Right lobe of liver (tissue), 6 donors: ENCODE data around the gene KCNG4. TPM values are rescaled to one million over a fixed set of nuclear protein-coding genes. Genes with fewer than 3 reads are reported as not detected.
"Not testable (repeated sequence)": the region's sequence is repeated elsewhere in the genome, so short reads cannot be mapped to it uniquely, and the experiment has no call there.

Source experiments
- ATAC-seq, 4 donors: fragments of 200-7000 bp; cut with Tn5 transposase; one replicate each; pipeline ENCODE4 v1.9.1; 2020; ENCODE audit warnings: mild to moderate bottlenecking in 4 of 4, moderate library complexity in 4 of 4
- DNase-seq, 3 donors: peaks; one replicate each; pipeline ENCODE4 v3.0.0-alpha.2; 2020
- H3K27ac ChIP-seq, 3 donors: fragments of 200-600 bp; one replicate each; pipeline ENCODE4 v1.8.0; 2022
- H3K27me3 ChIP-seq, 2 donors: fragments of 200-600 bp; one replicate each; pipeline ENCODE4 v1.8.0; 2022
- H3K36me3 ChIP-seq, 4 donors: fragments of 200-600 bp; sonication (generic) in 1 of 4; one replicate each; pipeline versions ENCODE4 v1.5.1 to v1.8.0; 2017 to 2022; ENCODE audit warnings: control low read depth in 1 of 4
- H3K4me1 ChIP-seq, 4 donors: fragments of 200-600 bp; sonication (generic) in 1 of 4; one replicate each; pipeline versions ENCODE4 v1.5.1 to v1.8.0; 2017 to 2022; ENCODE audit warnings: control low read depth in 1 of 4
- H3K4me3 ChIP-seq, 3 donors: fragments of 200-600 bp; one replicate each; pipeline ENCODE4 v1.8.0; 2022
- H3K9me3 ChIP-seq, 4 donors: fragments of 200-600 bp; sonication (generic) in 1 of 4; one replicate each; pipeline versions ENCODE4 v1.5.1 to v1.8.0; 2017 to 2022; ENCODE audit warnings: control low read depth in 1 of 4
- POLR2A ChIP-seq: fragments of 450-650 bp; IDR thresholded peaks from one replicate; pipeline ENCODE4 v1.6.1; 2017; ENCODE audit warnings: antibody characterized with exemption, mild to moderate bottlenecking
- WGBS: methylation state at CpG from one replicate; pipeline ENCODE4 v1.1.6; 2018; ENCODE audit warnings: low coverage, low lambda C conversion rate; ENCODE audit not compliant: insufficient coverage; ENCODE audit errors: missing lambda C conversion rate; 5-methylcytosine and 5-hydroxymethylcytosine counted together
- intact Hi-C, 2 donors: fragments of 100-400 bp; cut with DNase I; formaldehyde crosslinking; loops; one replicate each; pipeline versions ENCODE4 v1.11.2 to v1.14.1; 2022
- total RNA-seq, 6 experiments: library from RNA; depleted of rRNA in 2 of 6; stranded (reverse); fragments of >200 nt in 2 of 6; fragmentation: NEBNext Ultra II Directional in 3 of 6; extraction: Animal tissue kit (Norgen Biotek cat#: 25700) in 3 of 6; gene quantifications; one replicate each; pipeline versions ENCODE4 v1.1.0 to v1.2.4, GENCODE V29; 2016 to 2023
- TF ChIP-seq, protein P1 (sequence below), 4 donors: fragments of 200-600 bp in 3 of 4; fragments of 450-650 bp in 1 of 4; IDR thresholded peaks; one replicate each; pipeline versions ENCODE4 v1.5.1 to v1.8.0; 2016 to 2022; ENCODE audit warnings: antibody characterized with exemption in 4 of 4, mild to moderate bottlenecking in 2 of 4
- donor health status: DM: no; HTN: yes; CAD: no.
- donor health status: DM: no; HTN: no; CAD: no.
- donor health status: DM: no; HTN: no; CAD: no.
- donor health status: DM: no; HTN: yes; CAD: no.
- donor health status: DM: no; HTN: yes; CAD: no.

KCNG4 gene
- total RNA-seq, 6 experiments from 2014 or later = not detected

DNA sequence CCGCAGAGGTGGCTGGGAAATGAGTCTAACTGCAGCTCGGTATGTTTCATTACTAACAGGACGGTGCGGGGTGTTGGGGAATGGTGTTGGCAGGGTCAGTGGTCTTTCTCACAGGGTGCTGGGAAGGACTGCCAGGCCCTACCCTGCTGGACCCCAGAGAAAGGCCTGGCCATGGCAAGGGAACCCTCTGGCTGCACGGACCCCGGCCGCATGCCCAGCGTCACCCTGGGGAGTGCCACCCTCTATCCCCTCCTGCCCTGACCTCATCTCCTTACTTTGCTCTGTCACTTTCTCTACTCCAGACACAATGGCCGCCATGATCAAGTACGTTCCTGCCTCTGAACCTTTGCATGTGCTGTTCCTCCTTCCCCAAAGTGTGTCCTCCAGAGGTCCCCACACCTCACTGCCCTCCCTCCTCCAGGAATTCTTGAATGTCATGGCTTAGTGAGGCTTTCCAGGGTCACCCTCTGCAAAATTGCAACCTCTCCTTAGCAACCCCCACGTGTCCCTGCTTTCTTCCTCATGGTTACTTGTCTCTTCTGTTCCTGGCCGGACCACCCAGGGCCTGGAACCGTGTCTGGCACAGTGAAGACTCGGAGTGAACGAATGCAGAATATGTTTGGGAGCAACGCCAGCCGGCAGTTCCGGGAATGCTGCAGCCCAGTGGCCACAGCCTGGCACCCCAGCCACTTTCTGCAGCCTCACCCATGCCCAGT is 33.7 kb downstream of the KCNG4 start:
- peak in 1 of 4 donors; percentile 40 for ATAC-seq
- H3K4me3 ChIP-seq = no peak overlapping the region
- no peak overlapping the region for H3K27ac ChIP-seq
- WGBS = 83% methylated on average over 11 of the region's 18 CpGs
- no peaks in the 10 kb centered on the region for H3K9me3 ChIP-seq
- H3K27me3 ChIP-seq = no peaks in the 10 kb centered on the region
- no peaks in the 10 kb centered on the region for H3K36me3 ChIP-seq
- DNase-seq = no peak
- TF ChIP-seq, protein P1, sequence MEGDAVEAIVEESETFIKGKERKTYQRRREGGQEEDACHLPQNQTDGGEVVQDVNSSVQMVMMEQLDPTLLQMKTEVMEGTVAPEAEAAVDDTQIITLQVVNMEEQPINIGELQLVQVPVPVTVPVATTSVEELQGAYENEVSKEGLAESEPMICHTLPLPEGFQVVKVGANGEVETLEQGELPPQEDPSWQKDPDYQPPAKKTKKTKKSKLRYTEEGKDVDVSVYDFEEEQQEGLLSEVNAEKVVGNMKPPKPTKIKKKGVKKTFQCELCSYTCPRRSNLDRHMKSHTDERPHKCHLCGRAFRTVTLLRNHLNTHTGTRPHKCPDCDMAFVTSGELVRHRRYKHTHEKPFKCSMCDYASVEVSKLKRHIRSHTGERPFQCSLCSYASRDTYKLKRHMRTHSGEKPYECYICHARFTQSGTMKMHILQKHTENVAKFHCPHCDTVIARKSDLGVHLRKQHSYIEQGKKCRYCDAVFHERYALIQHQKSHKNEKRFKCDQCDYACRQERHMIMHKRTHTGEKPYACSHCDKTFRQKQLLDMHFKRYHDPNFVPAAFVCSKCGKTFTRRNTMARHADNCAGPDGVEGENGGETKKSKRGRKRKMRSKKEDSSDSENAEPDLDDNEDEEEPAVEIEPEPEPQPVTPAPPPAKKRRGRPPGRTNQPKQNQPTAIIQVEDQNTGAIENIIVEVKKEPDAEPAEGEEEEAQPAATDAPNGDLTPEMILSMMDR (IDR thresholded peaks at IDR 0.05) = no peak
- TF ChIP-seq POLR2A = no peak
- intact Hi-C loops = no loop called here
- H3K4me1 ChIP-seq = no peaks in the 10 kb centered on the region

DNA sequence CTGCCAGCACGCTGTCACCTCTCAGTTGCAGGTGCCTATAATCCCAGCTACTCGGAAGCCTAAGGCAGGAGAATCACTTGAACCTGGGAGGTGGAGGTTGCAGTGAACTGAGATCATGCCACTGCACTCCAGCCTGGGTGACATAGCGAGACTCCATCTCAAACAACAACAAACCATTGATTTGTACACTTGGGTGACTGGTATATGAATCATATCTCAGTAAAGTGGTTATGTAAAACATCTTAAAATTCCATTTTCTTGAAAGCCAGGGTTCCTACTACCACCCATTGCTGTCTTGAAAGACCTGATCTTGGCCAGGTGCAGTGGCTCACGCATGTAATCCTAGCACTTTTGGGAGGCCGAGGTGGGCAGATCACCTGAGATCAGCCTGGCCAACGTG is 34.7 kb downstream of the KCNG4 start:
- H3K36me3 ChIP-seq, H3K4me3 ChIP-seq, H3K4me1 ChIP-seq, H3K27ac ChIP-seq, intact Hi-C loops, H3K9me3 ChIP-seq, DNase-seq, H3K27me3 ChIP-seq, ATAC-seq: not testable (repeated sequence)
- 88% methylated on average over 4 of the region's 6 CpGs for WGBS

DNA sequence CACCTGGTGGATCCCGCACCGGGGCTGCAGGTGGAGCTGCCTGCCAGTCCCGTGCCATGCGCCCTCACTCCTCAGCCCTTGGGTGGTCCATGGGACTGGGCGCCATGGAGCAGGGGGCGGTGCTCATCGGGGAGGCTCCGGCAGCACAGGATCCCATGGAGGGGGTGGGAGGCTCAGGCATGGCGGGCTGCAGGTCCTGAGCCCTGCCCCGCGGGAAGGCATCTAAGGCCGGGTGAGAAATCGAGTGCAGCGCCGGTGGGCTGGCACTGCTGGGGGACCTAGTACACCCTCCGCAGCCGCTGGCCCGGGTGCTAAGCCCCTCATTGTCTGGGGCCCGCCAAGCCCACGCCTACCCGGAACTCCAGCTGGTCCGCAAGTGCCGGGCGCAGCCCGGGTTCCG is 35.3 kb downstream of the KCNG4 start:
- intact Hi-C loops = not testable (repeated sequence)
- 100% methylated on average over 1 of the region's 26 CpGs for WGBS

DNA sequence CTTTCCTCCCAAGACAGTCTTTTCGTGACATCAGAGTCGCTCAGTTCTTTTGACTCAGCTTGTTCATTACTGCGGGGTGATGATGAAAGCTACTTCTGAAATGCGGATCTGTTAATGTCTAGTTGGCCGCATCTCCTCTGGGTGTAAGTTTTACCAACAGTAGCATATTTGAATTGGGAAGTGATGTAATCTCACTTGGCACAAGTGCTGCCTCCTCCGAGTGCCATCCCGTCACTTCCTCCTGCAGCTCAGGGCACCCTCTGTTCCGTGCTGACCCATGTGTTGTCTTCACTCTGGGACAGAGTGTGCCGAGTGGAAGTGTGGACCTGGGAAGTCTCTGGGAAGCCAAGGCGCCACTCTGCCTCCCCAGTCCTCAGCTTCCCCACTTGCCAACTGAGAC is 40.0 kb downstream of the KCNG4 start:
- Histone ChIP-seq H3K4me1 (no peaks in the 10 kb centered on the region), H3K4me3 (no peak overlapping the region), H3K36me3 (no peaks in the 10 kb centered on the region), H3K27ac (no peak overlapping the region), H3K27me3 (no peaks in the 10 kb centered on the region), H3K9me3 (no peaks in the 10 kb centered on the region)
- whole genome bisulfite sequencing = 44% methylated on average over 5 of the region's 10 CpGs
- TF ChIP-seq, protein P1 (IDR thresholded peaks at IDR 0.05) = no peak
- no peak for TF ChIP-seq POLR2A
- no peak for DNase-seq
- intact Hi-C loops = no loop called here
- ATAC-seq = peak; percentile 23 to 76 (median 69)

More for the DNA sequence above, 35.3 kb downstream of the KCNG4 start:
- H3K27ac ChIP-seq, H3K4me3 ChIP-seq, H3K27me3 ChIP-seq, H3K4me1 ChIP-seq, H3K9me3 ChIP-seq, ATAC-seq, H3K36me3 ChIP-seq, DNase-seq: not testable (repeated sequence)

DNA sequence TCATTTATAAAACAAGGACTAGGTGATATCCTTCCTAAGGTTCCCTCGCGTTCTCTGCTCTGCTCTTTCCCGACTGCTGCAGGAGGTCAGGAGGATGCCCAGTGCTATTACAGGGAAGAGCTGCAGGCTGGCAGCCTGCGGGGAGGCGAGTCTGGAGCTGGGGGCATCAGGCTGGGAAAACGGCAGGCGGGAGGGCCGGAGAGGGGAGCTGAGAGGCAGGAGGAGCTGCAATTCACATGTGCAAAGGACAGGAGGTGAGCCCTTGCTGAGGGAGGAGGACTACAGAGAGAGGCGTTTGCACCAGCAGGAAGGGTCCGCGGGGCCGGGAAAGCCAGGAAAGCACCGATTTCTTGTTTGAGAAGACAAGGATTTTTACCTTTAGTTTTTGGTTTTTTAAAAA is 40.7 kb downstream of the KCNG4 start:
- no peak overlapping the region for H3K27ac ChIP-seq
- no peaks in the 10 kb centered on the region for H3K4me1 ChIP-seq
- no peak overlapping the region for H3K4me3 ChIP-seq
- no peaks in the 10 kb centered on the region for H3K36me3 ChIP-seq
- H3K27me3 ChIP-seq = no peaks in the 10 kb centered on the region
- TF ChIP-seq, protein P1 (IDR thresholded peaks at IDR 0.05) = no peak
- TF ChIP-seq POLR2A = no peak
- DNase-seq (no peak), ATAC-seq (no peak)
- H3K9me3 ChIP-seq = no peaks in the 10 kb centered on the region
- WGBS = 40% methylated on average over 8 of the region's 13 CpGs
- intact Hi-C loops = no loop called here
